Measurements from ENCODE around the gene PRPF39. TPM values are rescaled to one million over a fixed set of nuclear protein-coding genes. Genes with fewer than 3 reads are reported as not detected.

The PRPF39 gene
- total RNA-seq, 1 donor from 2014 or later: 42.6 TPM

DNA sequence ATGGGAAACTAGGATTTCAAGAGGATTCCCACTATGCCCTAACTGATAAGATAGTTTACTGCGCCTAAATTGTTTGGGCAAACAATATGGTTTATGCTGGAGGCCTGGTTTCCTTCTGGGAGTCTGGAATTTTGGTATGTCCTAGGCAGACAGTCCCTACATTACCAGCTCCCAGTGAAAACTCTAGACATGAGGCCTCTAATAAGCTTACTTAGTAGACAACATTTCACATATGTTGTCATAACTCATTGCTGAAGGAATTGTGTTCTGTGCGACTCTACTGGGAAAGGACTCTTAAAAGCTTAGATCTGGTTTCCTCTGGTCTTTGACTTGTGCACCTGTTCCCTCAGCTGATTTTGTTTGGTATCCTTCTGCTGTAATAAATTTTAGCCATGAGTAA lies 18.0 kb upstream of the PRPF39 start:
- no peaks in the 10 kb centered on the region for H3K27me3 Mint-ChIP-seq (ENCODE audit: low read depth, unreplicated experiment)
- peaks cover 2% of the 10 kb centered on the region for H3K79me2 ChIP-seq (ENCODE audit: insufficient read depth, low read length)
- H3K4me1 ChIP-seq (ENCODE audit: insufficient read depth, low read length): no peaks in the 10 kb centered on the region
- DNase-seq (ENCODE audit: low read depth) (no peak), FAIRE-seq (no peak)
- H3K9me3 Mint-ChIP-seq (ENCODE audit: unreplicated experiment): no peaks in the 10 kb centered on the region
- no peak overlapping the region for H3K9ac ChIP-seq (ENCODE audit: low read length)
- no peaks in the 10 kb centered on the region for H3K27me3 ChIP-seq (ENCODE audit: insufficient read depth, low read length)
- H3K4me2 ChIP-seq (ENCODE audit: low read length): no peak overlapping the region
- no peak overlapping the region for H2AFZ ChIP-seq (ENCODE audit: low read depth, low read length)
- no peaks in the 10 kb centered on the region for H3K36me3 ChIP-seq (ENCODE audit: insufficient read depth, low read length)
- H3K4me1 Mint-ChIP-seq (ENCODE audit: low read depth, unreplicated experiment): peaks cover 3% of the 10 kb centered on the region
- no peaks in the 10 kb centered on the region for H3K9me3 ChIP-seq (ENCODE audit: insufficient read depth, low read depth, low read length)
- H3K36me3 Mint-ChIP-seq (ENCODE audit: low read depth, unreplicated experiment): peaks cover 2% of the 10 kb centered on the region
- no peak overlapping the region for H3K4me3 ChIP-seq (ENCODE audit: insufficient read depth, low read depth, low read length)
- H3K27ac Mint-ChIP-seq (ENCODE audit: unreplicated experiment): no peak overlapping the region
- no peak for TF ChIP-seq EZH2 (IDR thresholded peaks at IDR 0.05; ENCODE audit: insufficient read depth, low read length)
- TF ChIP-seq, protein P1, sequence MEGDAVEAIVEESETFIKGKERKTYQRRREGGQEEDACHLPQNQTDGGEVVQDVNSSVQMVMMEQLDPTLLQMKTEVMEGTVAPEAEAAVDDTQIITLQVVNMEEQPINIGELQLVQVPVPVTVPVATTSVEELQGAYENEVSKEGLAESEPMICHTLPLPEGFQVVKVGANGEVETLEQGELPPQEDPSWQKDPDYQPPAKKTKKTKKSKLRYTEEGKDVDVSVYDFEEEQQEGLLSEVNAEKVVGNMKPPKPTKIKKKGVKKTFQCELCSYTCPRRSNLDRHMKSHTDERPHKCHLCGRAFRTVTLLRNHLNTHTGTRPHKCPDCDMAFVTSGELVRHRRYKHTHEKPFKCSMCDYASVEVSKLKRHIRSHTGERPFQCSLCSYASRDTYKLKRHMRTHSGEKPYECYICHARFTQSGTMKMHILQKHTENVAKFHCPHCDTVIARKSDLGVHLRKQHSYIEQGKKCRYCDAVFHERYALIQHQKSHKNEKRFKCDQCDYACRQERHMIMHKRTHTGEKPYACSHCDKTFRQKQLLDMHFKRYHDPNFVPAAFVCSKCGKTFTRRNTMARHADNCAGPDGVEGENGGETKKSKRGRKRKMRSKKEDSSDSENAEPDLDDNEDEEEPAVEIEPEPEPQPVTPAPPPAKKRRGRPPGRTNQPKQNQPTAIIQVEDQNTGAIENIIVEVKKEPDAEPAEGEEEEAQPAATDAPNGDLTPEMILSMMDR (IDR thresholded peaks at IDR 0.05; ENCODE audit: insufficient read depth, low read depth, low read length): no peak
- H3K4me3 Mint-ChIP-seq (ENCODE audit: unreplicated experiment): no peak overlapping the region
- peaks cover 4% of the 10 kb centered on the region for H4K20me1 ChIP-seq (ENCODE audit: insufficient read depth, low read length)
- H3K27ac ChIP-seq (ENCODE audit: low read depth, low read length): no peak overlapping the region

DNA sequence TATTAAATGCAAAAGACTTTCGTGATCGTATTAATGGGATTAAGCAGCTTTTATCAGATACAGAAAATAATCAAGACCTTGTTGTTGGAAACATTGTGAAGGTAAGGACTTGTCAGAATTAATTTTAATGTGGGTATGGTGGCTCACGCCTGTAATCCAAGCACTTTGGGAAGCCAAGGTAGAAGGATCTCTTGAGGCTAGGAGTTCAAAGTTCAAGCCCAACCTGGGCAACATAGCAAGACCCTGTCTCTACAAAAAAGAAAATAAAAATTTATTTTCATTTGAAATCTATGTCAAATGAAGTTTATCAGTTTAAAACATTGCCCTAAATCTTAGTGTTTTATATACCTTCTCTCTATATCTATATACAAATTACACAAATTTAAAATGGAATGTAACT lies 17.2 kb upstream of the PRPF39 start:
- Histone ChIP-seq H3K9me3 (ENCODE audit: insufficient read depth, low read depth, low read length) (no peaks in the 10 kb centered on the region), H3K4me1 (ENCODE audit: insufficient read depth, low read length) (no peaks in the 10 kb centered on the region), H3K27me3 (ENCODE audit: insufficient read depth, low read length) (no peaks in the 10 kb centered on the region), H4K20me1 (ENCODE audit: insufficient read depth, low read length) (peaks cover 4% of the 10 kb centered on the region), H3K36me3 (ENCODE audit: insufficient read depth, low read length) (no peaks in the 10 kb centered on the region), H3K4me3 (ENCODE audit: insufficient read depth, low read depth, low read length) (no peak overlapping the region), H3K4me2 (ENCODE audit: low read length) (no peak overlapping the region), H3K9ac (ENCODE audit: low read length) (no peak overlapping the region), H3K79me2 (ENCODE audit: insufficient read depth, low read length) (peaks cover 2% of the 10 kb centered on the region), H2AFZ (ENCODE audit: low read depth, low read length) (no peak overlapping the region), H3K27ac (ENCODE audit: low read depth, low read length) (no peak overlapping the region)
- H3K4me3 Mint-ChIP-seq (ENCODE audit: unreplicated experiment): no peak overlapping the region
- DNase-seq (ENCODE audit: low read depth) (no peak), FAIRE-seq (no peak)
- H3K27me3 Mint-ChIP-seq (ENCODE audit: low read depth, unreplicated experiment): no peaks in the 10 kb centered on the region
- no peak overlapping the region for H3K27ac Mint-ChIP-seq (ENCODE audit: unreplicated experiment)
- no peaks in the 10 kb centered on the region for H3K9me3 Mint-ChIP-seq (ENCODE audit: unreplicated experiment)
- TF ChIP-seq, protein P1 (IDR thresholded peaks at IDR 0.05; ENCODE audit: insufficient read depth, low read depth, low read length): no peak
- TF ChIP-seq EZH2 (IDR thresholded peaks at IDR 0.05; ENCODE audit: insufficient read depth, low read length): no peak
- H3K36me3 Mint-ChIP-seq (ENCODE audit: low read depth, unreplicated experiment): peaks cover 2% of the 10 kb centered on the region
- peaks cover 3% of the 10 kb centered on the region for H3K4me1 Mint-ChIP-seq (ENCODE audit: low read depth, unreplicated experiment)

DNA sequence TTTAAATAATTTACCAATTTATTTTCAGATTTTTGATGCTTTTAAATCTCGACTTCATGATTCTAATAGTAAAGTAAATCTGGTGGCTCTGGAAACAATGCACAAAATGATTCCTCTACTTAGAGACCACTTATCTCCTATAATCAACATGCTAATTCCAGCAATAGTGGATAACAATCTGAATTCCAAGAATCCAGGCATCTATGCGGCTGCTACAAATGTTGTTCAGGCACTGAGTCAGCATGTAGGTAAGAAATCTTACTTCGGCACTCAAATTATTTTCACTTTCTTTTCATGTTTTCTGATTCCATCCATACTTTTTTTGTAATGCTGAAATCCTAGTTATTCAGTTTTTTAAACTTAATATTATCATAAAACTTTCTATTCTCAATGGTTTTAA lies 15.5 kb upstream of the PRPF39 start:
- H3K4me2 ChIP-seq (ENCODE audit: low read length): no peak overlapping the region
- no peaks in the 10 kb centered on the region for H3K4me1 ChIP-seq (ENCODE audit: insufficient read depth, low read length)
- peaks cover 2% of the 10 kb centered on the region for H3K36me3 Mint-ChIP-seq (ENCODE audit: low read depth, unreplicated experiment)
- peaks cover 2% of the 10 kb centered on the region for H3K79me2 ChIP-seq (ENCODE audit: insufficient read depth, low read length)
- H3K4me3 Mint-ChIP-seq (ENCODE audit: unreplicated experiment): no peak overlapping the region
- H3K4me3 ChIP-seq (ENCODE audit: insufficient read depth, low read depth, low read length): no peak overlapping the region
- peak; percentile 8 for DNase-seq (ENCODE audit: low read depth)
- H3K36me3 ChIP-seq (ENCODE audit: insufficient read depth, low read length): no peaks in the 10 kb centered on the region
- no peak for TF ChIP-seq EZH2 (IDR thresholded peaks at IDR 0.05; ENCODE audit: insufficient read depth, low read length)
- TF ChIP-seq, protein P1 (IDR thresholded peaks at IDR 0.05; ENCODE audit: insufficient read depth, low read depth, low read length): no peak
- peaks cover 3% of the 10 kb centered on the region for H3K4me1 Mint-ChIP-seq (ENCODE audit: low read depth, unreplicated experiment)
- no peaks in the 10 kb centered on the region for H3K27me3 Mint-ChIP-seq (ENCODE audit: low read depth, unreplicated experiment)
- no peak overlapping the region for H3K27ac Mint-ChIP-seq (ENCODE audit: unreplicated experiment)
- H3K9me3 ChIP-seq (ENCODE audit: insufficient read depth, low read depth, low read length): no peaks in the 10 kb centered on the region
- H2AFZ ChIP-seq (ENCODE audit: low read depth, low read length): no peak overlapping the region
- no peak overlapping the region for H3K27ac ChIP-seq (ENCODE audit: low read depth, low read length)
- no peak overlapping the region for H3K9ac ChIP-seq (ENCODE audit: low read length)
- no peaks in the 10 kb centered on the region for H3K27me3 ChIP-seq (ENCODE audit: insufficient read depth, low read length)
- FAIRE-seq: no peak
- H3K9me3 Mint-ChIP-seq (ENCODE audit: unreplicated experiment): no peaks in the 10 kb centered on the region
- H4K20me1 ChIP-seq (ENCODE audit: insufficient read depth, low read length): peaks cover 4% of the 10 kb centered on the region
